COLO668 (cell line): ENCODE data around the gene PPP2R5C.

Experiments
- DNase-seq: peaks from one replicate; lab custom pipeline; 2025; ENCODE audit not compliant: unreplicated experiment; lab: John Stamatoyannopoulos, UW

PPP2R5C gene

GRCh38 chr14:101813171-101813759 is 51.8 kb downstream of the PPP2R5C start:
- no peak for DNase-seq

- no peak for DNase-seq
Observed at GRCh38 chr14:101813833-101814232, 52.3 kb downstream of the PPP2R5C start.

GRCh38 chr14:101814934-101815333 is 53.4 kb downstream of the PPP2R5C start:
- no peak for DNase-seq

- DNase-seq: no peak
Observed at GRCh38 chr14:101815994-101816393, 54.5 kb downstream of the PPP2R5C start.

GRCh38 chr14:101817501-101818001 is 56.0 kb downstream of the PPP2R5C start:
- DNase-seq: no peak

- no peak for DNase-seq
Observed at GRCh38 chr14:101819251-101819990, 57.9 kb downstream of the PPP2R5C start.

GRCh38 chr14:101820283-101820798 is 58.8 kb downstream of the PPP2R5C start:
- no peak for DNase-seq

- no peak for DNase-seq
Observed at GRCh38 chr14:101821528-101821927, 60.0 kb downstream of the PPP2R5C start.

- DNase-seq: no peak
Observed at GRCh38 chr14:101823066-101823465, 61.6 kb downstream of the PPP2R5C start.

GRCh38 chr14:101823511-101824120 is 62.1 kb downstream of the PPP2R5C start:
- DNase-seq: no peak

- no peak for DNase-seq
Observed at GRCh38 chr14:101824339-101824727, 62.8 kb downstream of the PPP2R5C start.

GRCh38 chr14:101825797-101826196 is 64.3 kb downstream of the PPP2R5C start:
- no peak for DNase-seq

GRCh38 chr14:101826351-101826750 is 64.8 kb downstream of the PPP2R5C start:
- DNase-seq: no peak

- no peak for DNase-seq
Observed at GRCh38 chr14:101827286-101827685, 65.8 kb downstream of the PPP2R5C start.

- DNase-seq: no peak
Observed at GRCh38 chr14:101828046-101828445, 66.5 kb downstream of the PPP2R5C start.

GRCh38 chr14:101830271-101830670 is 68.8 kb downstream of the PPP2R5C start:
- no peak for DNase-seq

GRCh38 chr14:101833045-101833444 is 71.5 kb downstream of the PPP2R5C start:
- DNase-seq: no peak

GRCh38 chr14:101834397-101834796 is 72.9 kb downstream of the PPP2R5C start:
- DNase-seq: no peak

- DNase-seq: no peak
Observed at GRCh38 chr14:101834800-101835547, 73.5 kb downstream of the PPP2R5C start.

GRCh38 chr14:101835566-101835965 is 74.1 kb downstream of the PPP2R5C start:
- no peak for DNase-seq

- DNase-seq: no peak
Observed at GRCh38 chr14:101836135-101836534, 74.6 kb downstream of the PPP2R5C start.
